Measurements from ENCODE around the gene EIF4G1. TPM values are rescaled to one million over a fixed set of nuclear protein-coding genes. Genes with fewer than 3 reads are reported as not detected.

Gene EIF4G1
- total and polyA plus RNA-seq, 2 of the 8 experiments (the other 6 are each of a cell fraction or from before 2014, with no cell fraction given) = 318 to 473 TPM

DNA sequence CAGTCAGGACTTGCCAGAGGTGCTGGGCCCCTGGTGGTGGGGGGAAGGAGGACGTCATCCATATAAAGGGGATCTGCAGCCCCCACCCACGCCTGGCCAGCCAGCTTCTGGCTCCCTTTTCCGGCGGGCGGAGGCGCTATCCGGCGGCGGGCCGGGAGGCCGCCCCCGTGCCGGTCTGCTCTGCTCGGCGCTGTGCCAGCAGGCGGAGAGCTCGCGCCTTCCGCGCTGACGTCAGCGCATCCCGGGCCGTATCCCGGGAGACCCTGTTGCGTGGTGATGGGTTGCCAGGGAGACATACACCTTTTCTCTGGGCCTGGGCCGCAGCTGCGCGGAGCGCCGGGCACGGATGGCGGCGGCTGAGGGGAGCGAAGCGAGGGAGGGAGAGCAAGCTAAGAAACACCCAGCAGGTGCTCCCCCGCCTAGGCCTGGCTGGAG lies 24.1 kb downstream of the EIF4G1 start (continued):
- no peak for TF ChIP-seq CHD7 (IDR thresholded peaks at IDR 0.05; ENCODE audit: insufficient replicate concordance, low read length)
- TF ChIP-seq POU5F1 (IDR thresholded peaks at IDR 0.05; ENCODE audit: low read depth, low read length) = no peak
- peak; percentile 15; the same call in 1 of the 2 replicates for TF ChIP-seq E2F6 (IDR thresholded peaks at IDR 0.05)
- no peak for TF ChIP-seq FOSL1 (IDR thresholded peaks at IDR 0.05; ENCODE audit: insufficient read depth, low read depth, low read length)
- no peak for TF ChIP-seq SAP30 (IDR thresholded peaks at IDR 0.05; ENCODE audit: insufficient read depth, insufficient replicate concordance, low read length)
- no peak for TF ChIP-seq ZNF274 (IDR thresholded peaks at IDR 0.05; ENCODE audit: borderline replicate concordance, extremely low read depth, low read length)
- TF ChIP-seq JUND (IDR thresholded peaks at IDR 0.05; ENCODE audit: low read length) = peak; percentile 78; the same call in 1 of the 2 replicates

All from H1 (cell line).